AG10803 (cell line): Measurements from ENCODE around the gene CKLF.

ENCODE experiments used
- DNase-seq: peaks from one replicate; pipeline ENCODE4 v3.0.0; 2010; ENCODE audit warnings: low read depth
- H3K4me3 ChIP-seq: 2 replicates; pipeline ENCODE4 v1.5.1; 2011; ENCODE audit warnings: mild to moderate bottlenecking, low read length, control low read depth
- CTCF ChIP-seq: conservative IDR thresholded peaks from 2 replicates; pipeline ENCODE4 v1.5.1; 2011; ENCODE audit warnings: mild to moderate bottlenecking, low read length, control low read depth, inconsistent platforms

CKLF gene

DNA sequence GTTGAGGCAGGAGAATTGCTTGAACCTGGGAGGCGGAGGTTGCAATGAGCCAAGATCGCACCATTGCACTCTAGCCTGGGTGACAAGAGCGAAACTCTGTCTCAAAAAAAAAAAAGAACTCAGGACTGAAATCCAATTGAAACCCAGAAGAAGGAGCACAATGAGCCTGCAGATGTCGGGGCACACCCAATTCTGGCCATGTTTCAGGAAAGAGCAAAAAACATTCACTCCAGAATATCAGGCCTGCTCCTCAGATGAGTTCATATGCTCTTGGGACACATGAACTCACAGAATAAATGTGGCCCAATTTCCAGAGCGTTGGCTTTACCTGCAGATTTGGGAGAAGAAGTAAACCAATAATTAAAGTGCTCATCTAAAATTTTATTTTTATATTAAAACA is 23.9 kb downstream of the CKLF start:
- peak; percentile 20 for DNase-seq
- H3K4me3 ChIP-seq: no peak overlapping the region
- TF ChIP-seq CTCF: no peak

DNA sequence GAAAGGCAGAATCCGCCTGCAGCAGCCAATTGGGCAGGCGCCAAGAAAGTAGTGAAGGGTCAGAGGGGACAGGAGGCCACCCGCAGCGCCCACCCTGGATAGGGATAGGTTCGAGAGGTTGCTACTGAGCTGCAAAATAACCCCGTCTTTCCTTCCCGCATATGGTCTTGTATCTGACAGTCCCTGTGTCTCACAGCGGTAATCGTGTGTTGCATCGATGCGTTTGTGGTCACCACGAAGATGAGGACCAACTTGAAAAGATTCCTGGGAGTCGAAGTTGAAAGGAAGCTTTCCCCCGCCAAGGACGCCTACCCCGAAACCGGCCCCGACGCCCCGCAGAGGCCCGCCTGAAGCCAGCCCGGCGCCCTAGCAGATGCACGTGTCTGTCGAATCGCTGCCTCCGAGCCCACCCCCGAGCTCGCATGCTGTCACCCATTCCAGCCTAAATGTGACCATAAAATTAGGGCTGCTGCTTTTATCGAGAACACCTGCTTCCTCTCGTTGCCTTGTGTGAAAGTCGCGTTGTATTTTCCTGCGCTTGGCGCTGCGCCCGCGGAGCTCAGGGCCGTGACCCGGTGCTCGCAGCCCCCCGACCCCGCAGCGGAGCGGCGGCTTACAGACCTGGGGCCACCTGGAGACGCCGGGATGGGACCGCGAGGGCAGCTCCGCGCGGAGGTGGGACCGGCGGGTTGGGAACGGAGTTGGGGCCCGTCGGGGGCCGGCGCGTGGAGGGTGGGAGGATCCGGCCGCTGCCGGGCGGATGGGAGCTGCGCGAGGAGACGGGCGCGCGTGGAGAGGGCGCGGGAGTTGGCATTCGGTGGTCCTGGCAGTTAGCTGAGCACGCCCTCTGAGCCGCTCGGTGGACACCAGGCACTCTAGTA is 26.5 kb downstream of the CKLF start, which contains the start of gene CMTM2:
CMTM2 (plus strand) TSS at position 813 of the 881 bp plus-strand sequence. CDS start 145 bp downstream, outside the sequence.
- TF ChIP-seq CTCF: no peak
- DNase-seq: peak; percentile 10
- H3K4me3 ChIP-seq: no peak within 1 kb of the TSS

- peak; percentile 52 for TF ChIP-seq CTCF
- peak; percentile 73 for DNase-seq
Observed at GRCh38 chr16:66580605-66581209, 28.3 kb downstream of the CKLF start.

DNA sequence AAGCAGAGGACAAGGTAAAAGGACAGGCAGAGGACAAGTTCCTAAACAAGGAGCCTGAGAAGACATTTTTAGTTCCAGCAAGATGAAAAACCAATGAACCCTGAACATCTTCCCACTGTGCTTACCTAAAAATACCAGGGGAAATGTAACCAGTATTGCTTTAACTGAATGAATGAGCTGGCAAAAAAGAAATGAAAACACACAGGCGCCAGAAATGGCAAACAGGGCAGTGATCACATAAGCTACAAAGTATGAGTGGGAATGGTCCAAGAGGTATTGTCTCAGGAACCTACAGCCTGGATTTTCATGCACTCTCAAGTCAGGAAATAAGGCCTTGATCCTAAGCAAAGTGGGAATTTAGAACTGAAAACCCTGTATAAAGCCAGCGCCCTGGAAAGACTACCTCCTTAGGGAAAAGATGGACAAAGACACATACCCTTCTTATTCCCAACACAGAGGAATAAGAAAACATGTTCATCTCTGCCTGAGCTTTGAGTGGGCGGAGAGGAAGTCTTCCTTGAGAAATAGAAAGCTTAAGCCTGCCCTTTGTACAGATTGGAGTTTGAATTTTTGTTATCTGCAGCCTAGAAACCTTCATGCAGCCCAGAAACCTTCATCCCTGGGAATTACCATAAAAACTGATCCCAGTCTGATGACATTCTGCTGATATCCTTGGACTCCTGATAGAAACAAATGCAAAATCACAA is 29.0 kb downstream of the CKLF start:
- no peak for TF ChIP-seq CTCF
- no peak overlapping the region for H3K4me3 ChIP-seq
- DNase-seq: no peak

More at GRCh38 chr16:66580605-66581209, 28.3 kb downstream of the CKLF start:
- H3K4me3 ChIP-seq: no peak overlapping the region

GRCh38 chr16:66585481-66586239 is 33.3 kb downstream of the CKLF start:
- no peak for TF ChIP-seq CTCF
- no peak for DNase-seq
- no peak overlapping the region for H3K4me3 ChIP-seq

DNA sequence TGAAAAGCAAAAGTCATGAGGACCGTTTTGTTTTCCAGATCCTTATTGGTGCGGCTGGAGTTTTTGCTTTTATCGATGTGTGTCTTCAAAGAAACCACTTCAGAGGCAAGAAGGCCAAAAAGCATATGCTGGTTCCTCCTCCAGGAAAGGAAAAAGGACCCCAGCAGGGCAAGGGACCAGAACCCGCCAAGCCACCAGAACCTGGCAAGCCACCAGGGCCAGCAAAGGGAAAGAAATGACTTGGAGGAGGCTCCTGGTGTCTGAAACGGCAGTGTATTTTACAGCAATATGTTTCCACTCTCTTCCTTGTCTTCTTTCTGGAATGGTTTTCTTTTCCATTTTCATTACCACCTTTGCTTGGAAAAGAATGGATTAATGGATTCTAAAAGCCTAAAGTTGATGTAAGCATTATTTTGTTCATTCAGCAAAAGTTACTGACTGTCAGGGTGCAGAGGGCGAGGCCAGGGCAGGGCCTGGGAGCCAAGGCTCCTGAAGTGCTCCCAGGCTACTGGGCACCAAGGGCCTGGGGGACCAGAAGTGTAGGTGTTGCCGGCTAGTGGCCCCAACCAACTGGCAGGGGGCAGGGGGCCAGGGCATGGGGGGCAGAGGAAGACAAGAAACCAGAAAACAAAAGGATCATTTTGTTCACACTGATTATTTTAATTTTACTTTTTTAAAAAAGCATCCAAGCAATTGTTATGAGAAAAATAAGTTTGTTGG is 35.7 kb downstream of the CKLF start:
- no peak for DNase-seq
- TF ChIP-seq CTCF: no peak
- H3K4me3 ChIP-seq: no peak overlapping the region
